Right lobe of liver (tissue), 4 donors: ENCODE measurements around the gene NAXD.

ENCODE experiments used
- POLR2A ChIP-seq: fragments of 450-650 bp; IDR thresholded peaks from one replicate; pipeline ENCODE4 v1.6.1; 2017; ENCODE audit warnings: antibody characterized with exemption, mild to moderate bottlenecking
- TF ChIP-seq, protein P1 (sequence below), 4 donors: fragments of 200-600 bp in 3 of 4; fragments of 450-650 bp in 1 of 4; IDR thresholded peaks; one replicate each; pipeline versions ENCODE4 v1.5.1 to v1.8.0; 2016 to 2022; ENCODE audit warnings: antibody characterized with exemption in 4 of 4, mild to moderate bottlenecking in 2 of 4
- donor health status: DM: no; HTN: no; CAD: no.
- donor health status: DM: no; HTN: no; CAD: no.
- donor health status: DM: no; HTN: yes; CAD: no.

DNA sequence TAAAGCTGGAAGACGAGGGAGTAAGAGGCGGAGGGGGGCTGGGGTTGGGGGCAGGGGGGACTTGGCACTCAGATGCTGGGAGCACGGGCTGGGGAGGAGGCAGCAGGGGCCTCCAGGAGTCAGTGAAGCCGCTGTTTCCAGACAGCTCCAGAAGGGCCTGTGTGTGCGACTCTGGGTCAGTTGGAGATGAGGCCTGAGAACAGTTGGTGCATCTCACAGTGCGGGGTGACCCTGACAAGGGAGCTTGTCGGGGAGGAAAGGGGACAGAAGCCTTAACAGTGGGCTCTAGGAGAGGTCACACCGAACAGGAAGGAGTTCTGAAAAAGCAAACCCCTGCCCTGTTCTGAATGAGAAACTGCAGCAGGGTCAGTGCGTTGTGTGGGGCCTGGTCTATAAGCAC is 11.2 kb downstream of the NAXD start:
- no peak for TF ChIP-seq POLR2A
- TF ChIP-seq, protein P1, sequence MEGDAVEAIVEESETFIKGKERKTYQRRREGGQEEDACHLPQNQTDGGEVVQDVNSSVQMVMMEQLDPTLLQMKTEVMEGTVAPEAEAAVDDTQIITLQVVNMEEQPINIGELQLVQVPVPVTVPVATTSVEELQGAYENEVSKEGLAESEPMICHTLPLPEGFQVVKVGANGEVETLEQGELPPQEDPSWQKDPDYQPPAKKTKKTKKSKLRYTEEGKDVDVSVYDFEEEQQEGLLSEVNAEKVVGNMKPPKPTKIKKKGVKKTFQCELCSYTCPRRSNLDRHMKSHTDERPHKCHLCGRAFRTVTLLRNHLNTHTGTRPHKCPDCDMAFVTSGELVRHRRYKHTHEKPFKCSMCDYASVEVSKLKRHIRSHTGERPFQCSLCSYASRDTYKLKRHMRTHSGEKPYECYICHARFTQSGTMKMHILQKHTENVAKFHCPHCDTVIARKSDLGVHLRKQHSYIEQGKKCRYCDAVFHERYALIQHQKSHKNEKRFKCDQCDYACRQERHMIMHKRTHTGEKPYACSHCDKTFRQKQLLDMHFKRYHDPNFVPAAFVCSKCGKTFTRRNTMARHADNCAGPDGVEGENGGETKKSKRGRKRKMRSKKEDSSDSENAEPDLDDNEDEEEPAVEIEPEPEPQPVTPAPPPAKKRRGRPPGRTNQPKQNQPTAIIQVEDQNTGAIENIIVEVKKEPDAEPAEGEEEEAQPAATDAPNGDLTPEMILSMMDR (IDR thresholded peaks at IDR 0.05): no peak
